K562 (cell line): Measurements from ENCODE around the gene WNK2. TPM values are rescaled to one million over a fixed set of nuclear protein-coding genes. Genes with fewer than 3 reads are reported as not detected.
A peak's percentile ranks its signal among the peaks of the same experiment; 100 is the strongest.

ENCODE experiments used
- ATAC-seq: fragments of 200-7000 bp; cut with Tn5 transposase; 3 replicates; pipeline ENCODE4 v1.9.1; 2020; ENCODE audit warnings: moderate library complexity
- BruUV-seq: library from RNA; stranded (reverse); fragments of 400-500 nt; replicated peaks from 2 replicates; lab custom pipeline; 2021; lab: Mats Ljungman, UMichigan
- CTCF ChIA-PET: fragments of 300-600 bp; formaldehyde crosslinking; extraction: SDS; loops from one replicate; lab custom pipeline; 2021; ENCODE audit warnings: low intra/inter-chr PET ratio; lab: Yijun Ruan, JAX
- POLR2A ChIA-PET: fragments of 300-600, 350-650 bp; sonication (Branson Sonifier 250); formaldehyde crosslinking; extraction: SDS; loops from one replicate; lab custom pipeline; 2021; ENCODE audit warnings: antibody characterized with exemption, inconsistent platforms; lab: Yijun Ruan, JAX
- DNase-seq, 4 experiments: peaks; one replicate each; pipeline versions ENCODE4 v3.0.0 to v3.0.0-alpha.2; 2011 to 2018; ENCODE audit warnings: low spot score in 3 of 4, mixed read lengths in 3 of 4; ENCODE audit errors: extremely low read depth in 1 of 4
- FAIRE-seq: peaks from 2 replicates; lab custom pipeline; 2011; peaks lifted over from hg19 to GRCh38; lab: Jason Lieb, UNC
- H2AFZ ChIP-seq: 2 replicates; pipeline ENCODE4 v1.6.0; 2011; ENCODE audit warnings: low read depth, low read length, control low read depth, inconsistent platforms
- H3K27ac ChIP-seq: fragments of 200-600 bp; 3 replicates; pipeline ENCODE4 v1.8.0; 2011; ENCODE audit warnings: low read depth, mild to moderate bottlenecking, control low read depth, inconsistent platforms, low read length, moderate library complexity, mixed read lengths; ENCODE audit errors: extremely low read depth
- H3K27me3 ChIP-seq, 2 experiments: fragments of 300-600 bp in 1 of 2; 2 replicates in 1 of 2; 3 replicates in 1 of 2; pipeline versions ENCODE4 v1.6.0 to v1.8.0; 2011; ENCODE audit warnings: inconsistent platforms in 2 of 2, low read length in 2 of 2, mild to moderate bottlenecking in 1 of 2, mixed read lengths in 1 of 2, moderate library complexity in 1 of 2; ENCODE audit not compliant: control insufficient read depth in 2 of 2, insufficient read depth in 2 of 2
- H3K36me3 ChIP-seq: fragments of 300-600 bp; 3 replicates; pipeline ENCODE4 v1.8.0; 2011; ENCODE audit warnings: mild to moderate bottlenecking, low read length, inconsistent platforms; ENCODE audit not compliant: control insufficient read depth, insufficient read depth
- H3K4me1 ChIP-seq, 2 experiments: fragments of 200-600 bp in 1 of 2; replicated peaks in 1 of 2; 2 replicates in 1 of 2; 3 replicates in 1 of 2; pipeline versions ENCODE4 v1.5.1 to v1.8.0; 2011; ENCODE audit warnings: inconsistent platforms in 2 of 2, low read length in 2 of 2, mild to moderate bottlenecking in 1 of 2, mixed read lengths in 1 of 2, moderate library complexity in 1 of 2; ENCODE audit not compliant: control insufficient read depth in 2 of 2, insufficient read depth in 2 of 2
- H3K4me2 ChIP-seq: 2 replicates; pipeline ENCODE4 v1.6.1; 2011; ENCODE audit warnings: low read length, control low read depth, inconsistent platforms, mixed read lengths; ENCODE audit not compliant: insufficient read depth
- H3K4me3 ChIP-seq: fragments of 200-600 bp; sonication (generic), shearing (Covaris generic); 2 replicates; pipeline ENCODE4 v1.5.1; 2016; ENCODE audit warnings: control low read depth, inconsistent platforms
- H3K79me2 ChIP-seq: fragments of 200-600 bp; 3 replicates; pipeline ENCODE4 v1.8.0; 2011; ENCODE audit warnings: low read length, inconsistent platforms; ENCODE audit not compliant: control insufficient read depth, insufficient read depth
- H3K9ac ChIP-seq, 2 experiments: 2 replicates each; pipeline versions ENCODE4 v1.6.0 to v1.6.1; 2011; ENCODE audit warnings: low read depth in 2 of 2, low read length in 2 of 2, control low read depth in 1 of 2, inconsistent platforms in 1 of 2, mild to moderate bottlenecking in 1 of 2, mixed read lengths in 1 of 2; ENCODE audit not compliant: insufficient read depth in 1 of 2
- H3K9me1 ChIP-seq: one replicate; pipeline ENCODE4 v1.6.0; 2011; ENCODE audit warnings: inconsistent platforms, mild to moderate bottlenecking, low read length, moderate library complexity; ENCODE audit not compliant: control insufficient read depth, insufficient read depth
- H3K9me3 ChIP-seq: replicated peaks from 2 replicates; pipeline ENCODE4 v1.5.1; 2011; ENCODE audit warnings: low read depth, low read length, inconsistent platforms; ENCODE audit not compliant: control insufficient read depth, insufficient read depth
- H4K20me1 ChIP-seq: replicated peaks from 2 replicates; pipeline ENCODE4 v1.6.1; 2011; ENCODE audit warnings: low read length, inconsistent platforms, mixed read lengths; ENCODE audit not compliant: control insufficient read depth, insufficient read depth
- ATF2 ChIP-seq: sonication (generic); formaldehyde crosslinking; IDR thresholded peaks from 2 replicates; pipeline ENCODE4 v1.8.1; 2022; ENCODE audit warnings: missing genetic modification reagents
- EGR1 ChIP-seq: fragments of 450-650 bp; conservative IDR thresholded peaks from 2 replicates; pipeline ENCODE4 v1.6.1; 2017; ENCODE audit warnings: mild to moderate bottlenecking
- FOXA3 ChIP-seq, 2 experiments: fragments of 450-650 bp in 1 of 2; sonication (generic) in 1 of 2; formaldehyde crosslinking; IDR thresholded peaks in 1 of 2; conservative IDR thresholded peaks in 1 of 2; 2 replicates each; pipeline versions ENCODE4 v1.4.0 to v1.8.0; 2020 to 2022; ENCODE audit warnings: mild to moderate bottlenecking in 2 of 2, missing genetic modification reagents in 1 of 2
- ILF3 ChIP-seq: fragments of 450-650 bp; IDR thresholded peaks from 2 replicates; pipeline ENCODE4 v1.6.1; 2018; ENCODE audit warnings: antibody characterized with exemption, mild to moderate bottlenecking, moderate library complexity, borderline replicate concordance
- NR1H2 ChIP-seq: sonication (generic); formaldehyde crosslinking; IDR thresholded peaks from 2 replicates; pipeline ENCODE4 v1.4.0; 2020; ENCODE audit warnings: mild to moderate bottlenecking, missing genetic modification reagents
- THRB ChIP-seq: fragments of 450-650 bp; formaldehyde crosslinking; conservative IDR thresholded peaks from 2 replicates; pipeline ENCODE4 v1.4.0; 2022; ENCODE audit warnings: mild to moderate bottlenecking, missing genetic modification characterization
- ZFP91 ChIP-seq: sonication (generic); formaldehyde crosslinking; IDR thresholded peaks from 2 replicates; pipeline ENCODE4 v1.8.0; 2022; ENCODE audit warnings: mild to moderate bottlenecking, missing genetic modification reagents
- ZNF668 ChIP-seq: fragments of 250-450 bp; sonication (Bioruptor Pico); IDR thresholded peaks from 2 replicates; pipeline ENCODE4 v1.8.0; 2022; ENCODE audit warnings: mild to moderate bottlenecking, inconsistent platforms
- ZNF740 ChIP-seq, 3 experiments: fragments of 200-800 bp in 1 of 3; sonication (Bioruptor generic) in 1 of 3; sonication (generic) in 1 of 3; formaldehyde crosslinking in 1 of 3; IDR thresholded peaks; 2 replicates each; pipeline versions ENCODE4 v1.6.1 to v1.8.0; 2016 to 2022; ENCODE audit warnings: mild to moderate bottlenecking in 2 of 3, missing compliant biosample characterization in 2 of 3, missing genetic modification characterization in 2 of 3, missing genetic modification reagents in 1 of 3
- WGBS: fragments of 100-300 bp; shearing (Covaris generic); methylation state at CpG from one replicate; pipeline ENCODE4 v1.1.6; 2016; ENCODE audit warnings: low coverage, mixed read lengths; ENCODE audit not compliant: insufficient coverage; ENCODE audit errors: missing lambda C conversion rate; 5-methylcytosine and 5-hydroxymethylcytosine counted together
- in situ Hi-C: fragments of 300-500 bp; cut with MboI; formaldehyde crosslinking; loops from 4 replicates; pipeline ENCODE4 v1.15.0; 2018; ENCODE audit warnings: inconsistent platforms, mixed read lengths
- intact Hi-C: fragments of 100-400 bp; cut with micrococcal nuclease; formaldehyde crosslinking; loops from 2 replicates; pipeline ENCODE4 v1.14.2; 2022
- polyA plus RNA-seq, 8 experiments: library from polyadenylated mRNA; depleted of rRNA in 4 of 8; stranded (reverse) in 5 of 8; unstranded in 3 of 8; fragments of >200 nt; fragmentation: Nextera tagmentation in 2 of 8; fragmentation: Illumina TruSeq in 1 of 8; extraction: Ambion mirVana in 2 of 8; extraction: Trizol in 1 of 8; gene quantifications; 2 replicates each; pipeline versions ENCODE4 v1.2.1 to v1.2.3, GENCODE V29; 2011 to 2014; ENCODE audit warnings: inconsistent platforms in 1 of 8, missing spikeins in 1 of 8
- total RNA-seq, 7 experiments: library from RNA; depleted of rRNA in 6 of 7; stranded (reverse); fragments of >200 nt in 6 of 7; fragmentation: Illumina TruSeq in 2 of 7; extraction: Trizol in 2 of 7; gene quantifications; 2 replicates each; pipeline versions ENCODE4 v1.2.1 to v1.2.3, GENCODE V29; 2011 to 2021; ENCODE audit warnings: low replicate concordance in 1 of 7

WNK2 gene
- total and polyA plus RNA-seq, 9 of the 15 experiments (the other 6 are each of a cell fraction or from before 2014, with no cell fraction given) = 0.36 to 3.3 (median 0.64) TPM; not detected in 2

- TF ChIP-seq ATF2 (no peak), THRB (CRISPR knock-in tag) (no peak), ILF3 (no peak)
Observed at GRCh38 chr9:93134740-93135444, 49.0 kb upstream of the WNK2 start (continued).

GRCh38 chr9:93136011-93136440 is 47.9 kb upstream of the WNK2 start:
- Histone ChIP-seq H3K36me3 (no peaks in the 10 kb centered on the region), H3K9ac (peak overlapping the region in 1 of 2 experiments; percentile 58; a peak in 2 of 4 replicates), H3K4me1 (peaks cover 16 to 53% of the 10 kb centered on the region in 2 experiments), H3K9me3 (no peaks in the 10 kb centered on the region), H3K4me3 (no peak overlapping the region), H3K27ac (no peak overlapping the region), H2AFZ (peak overlapping the region; percentile 38; the same call in 1 of the 2 replicates), H4K20me1 (no peaks in the 10 kb centered on the region), H3K4me2 (no peak overlapping the region), H3K9me1 (no peaks in the 10 kb centered on the region), H3K79me2 (no peaks in the 10 kb centered on the region; the same call in 2 of the 3 replicates), H3K27me3 (peaks cover 0 to 14% of the 10 kb centered on the region in 2 experiments; a peak in 2 of 5 replicates)
- ChIA-PET POLR2A (interaction anchor here (0.6 kb wide), 1 partner anchor 155 kb away, joined by 3 read pairs; no protein-coding TSS in a partner anchor), CTCF (no interaction called here)
- 18% methylated on average over 9 of the region's 11 CpGs for WGBS
- in situ Hi-C loops = no loop called here
- no peak for FAIRE-seq
- intact Hi-C loops = no loop called here
- DNase-seq = no peak
- TF ChIP-seq NR1H2 = no peak
- TF ChIP-seq ZNF668 = no peak
- TF ChIP-seq ZFP91 (CRISPR knock-in tag) = peak; percentile 71
- 0 out of 2 replicates have a peak, but pooled peaks have one; percentile 5 for TF ChIP-seq EGR1
- TF ChIP-seq FOXA3 (CRISPR knock-in tag; conservative IDR thresholded peaks at IDR 0.05 in 1 of 2, IDR thresholded peaks at IDR 0.05 in 1 of 2) = 0 out of 4 replicates have a peak, but pooled peaks of 1 of the 2 experiments have one; percentile 34
- no peak for TF ChIP-seq ZNF740 (CRISPR knock-in tag; IDR thresholded peaks at IDR 0.05)
- no peak for TF ChIP-seq ZNF740 (tag; IDR thresholded peaks at IDR 0.05)
- BruUV-seq = no TSS peak
- no peak for ATAC-seq
